ENCODE measurements around the gene DHPS.
"Not testable (repeated sequence)": the region's sequence is repeated elsewhere in the genome, so short reads cannot be mapped to it uniquely, and the experiment has no call there.

The DHPS gene
- total RNA-seq = 9.4 to 9.9 reads per million in 2 donors

- DNase-seq = peak; percentile 80
These were observed at the start of gene DHPS for GRCh38 chr19:12681074-12681987. TSS of gene DHPS (minus strand) at chr19:12681880. CDS start at chr19:12681766, 114 bp downstream.

GRCh38 chr19:12731337-12731736 is 49.7 kb upstream of the DHPS start:
- DNase-seq = no peak

- no peak for DNase-seq
These were observed 48.4 kb upstream of the DHPS start for GRCh38 chr19:12730064-12730463.

- DNase-seq = no peak
These were observed 46.2 kb upstream of the DHPS start for GRCh38 chr19:12727745-12728433.

- DNase-seq = no peak
These were observed 45.3 kb upstream of the DHPS start for GRCh38 chr19:12726988-12727316.

GRCh38 chr19:12725612-12726011 is 43.9 kb upstream of the DHPS start:
- DNase-seq = not testable (repeated sequence)

- peak; percentile 48 for DNase-seq
These were observed 42.2 kb upstream of the DHPS start, which contains the start of gene TNPO2 for GRCh38 chr19:12723641-12724426. TSS of gene TNPO2 (minus strand) at chr19:12723932. CDS start at chr19:12720977, 2,955 bp downstream.

GRCh38 chr19:12723381-12723640 is 41.6 kb upstream of the DHPS start:
- DNase-seq = no peak

- peak; percentile 90 for DNase-seq
These were observed 41.1 kb upstream of the DHPS start for GRCh38 chr19:12722566-12723380.

- DNase-seq = peak; percentile 43
These were observed 40.2 kb upstream of the DHPS start for GRCh38 chr19:12721656-12722565.

- no peak for DNase-seq
These were observed 39.4 kb upstream of the DHPS start for GRCh38 chr19:12720851-12721655.

- no peak for DNase-seq
These were observed 38.6 kb upstream of the DHPS start for GRCh38 chr19:12720296-12720695.

GRCh38 chr19:12715929-12716328 is 34.2 kb upstream of the DHPS start:
- DNase-seq = no peak

GRCh38 chr19:12715102-12715501 is 33.4 kb upstream of the DHPS start:
- no peak for DNase-seq

GRCh38 chr19:12713304-12713703 is 31.6 kb upstream of the DHPS start:
- not testable (repeated sequence) for DNase-seq

GRCh38 chr19:12712077-12712476 is 30.4 kb upstream of the DHPS start:
- DNase-seq = not testable (repeated sequence)

- DNase-seq = no peak
These were observed 29.5 kb upstream of the DHPS start for GRCh38 chr19:12711187-12711586.

- no peak for DNase-seq
These were observed 27.0 kb upstream of the DHPS start for GRCh38 chr19:12708641-12709040.

GRCh38 chr19:12706332-12706718 is 24.6 kb upstream of the DHPS start:
- no peak for DNase-seq

GRCh38 chr19:12705654-12706331 is 24.1 kb upstream of the DHPS start:
- DNase-seq = no peak

Data from T-helper 9 cell (primary cell).